ENCODE results near the gene KRTAP9-2. TPM values are rescaled to one million over a fixed set of nuclear protein-coding genes. Genes with fewer than 3 reads are reported as not detected.

Gene KRTAP9-2
- total and polyA plus RNA-seq, 2 experiments from 2014 or later: not detected

DNA sequence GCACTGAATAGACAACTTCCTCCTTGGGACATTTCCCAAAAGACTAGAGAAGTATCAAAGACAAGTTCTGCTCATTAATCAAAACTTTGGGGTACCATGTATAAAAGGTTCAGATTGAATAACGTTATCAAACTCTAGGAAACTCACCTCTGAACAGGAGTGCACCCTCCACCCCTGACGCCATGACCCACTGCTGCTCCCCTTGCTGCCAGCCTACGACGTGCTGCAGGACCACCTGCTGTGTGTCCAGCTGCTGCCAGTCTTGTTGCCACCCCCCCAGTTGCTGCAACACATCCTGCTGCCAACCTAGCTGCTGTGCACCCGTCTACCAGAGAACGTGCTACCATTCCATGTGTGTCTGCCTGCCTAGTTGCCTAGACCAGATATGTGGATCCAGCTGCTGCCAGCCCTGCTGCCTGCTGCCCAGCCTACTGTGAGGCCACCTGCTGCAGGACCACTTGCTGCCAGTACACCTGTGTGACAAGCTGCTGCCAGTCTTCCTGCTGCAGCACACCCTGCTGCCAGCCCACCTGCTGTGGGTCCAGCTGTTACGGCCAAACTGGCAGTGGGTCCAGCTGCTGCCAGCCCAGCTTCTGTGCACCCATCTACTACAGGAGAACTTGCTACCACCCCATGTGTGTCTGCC lies 13.8 kb upstream of the KRTAP9-2 start:
- TF ChIP-seq EZH2phosphoT487 (IDR thresholded peaks at IDR 0.05; ENCODE audit: insufficient read depth, low read depth) (no peak), EZH2 (IDR thresholded peaks at IDR 0.05; ENCODE audit: insufficient read depth, poor library complexity, severe bottlenecking) (no peak)
- DNase-seq: no peak
- Histone ChIP-seq H3K4me1 (ENCODE audit: insufficient read depth) (peaks cover 9% of the 10 kb centered on the region; the same call in 1 of the 2 replicates), H3K9me2 (ENCODE audit: insufficient read depth) (no peaks in the 10 kb centered on the region), H3K4me2 (ENCODE audit: unreplicated experiment) (no peak overlapping the region), H3K36me3 (ENCODE audit: low read depth) (no peaks in the 10 kb centered on the region), H3K4me3 (no peak overlapping the region), H2AFZ (no peak overlapping the region), H3F3A (ENCODE audit: insufficient read depth) (peaks cover 11% of the 10 kb centered on the region; the same call in 1 of the 2 replicates), H3K27me3 (replicated peaks; ENCODE audit: insufficient read depth) (no peaks in the 10 kb centered on the region), H3K27ac (no peak overlapping the region), H4K20me1 (ENCODE audit: insufficient read depth) (no peaks in the 10 kb centered on the region), H3K9ac (no peak overlapping the region), H3K79me2 (ENCODE audit: insufficient read depth) (no peaks in the 10 kb centered on the region), H3K9me3 (ENCODE audit: low read depth) (no peaks in the 10 kb centered on the region)
- WGBS, 2 experiments (ENCODE audit: low coverage in 1 of 2, low lambda C conversion rate in 2 of 2, missing lambda C conversion rate in 2 of 2): 57 to 59% methylated on average over 7 of the region's 7 CpGs
- in situ Hi-C loops (cut with MboI): no loop called here

DNA sequence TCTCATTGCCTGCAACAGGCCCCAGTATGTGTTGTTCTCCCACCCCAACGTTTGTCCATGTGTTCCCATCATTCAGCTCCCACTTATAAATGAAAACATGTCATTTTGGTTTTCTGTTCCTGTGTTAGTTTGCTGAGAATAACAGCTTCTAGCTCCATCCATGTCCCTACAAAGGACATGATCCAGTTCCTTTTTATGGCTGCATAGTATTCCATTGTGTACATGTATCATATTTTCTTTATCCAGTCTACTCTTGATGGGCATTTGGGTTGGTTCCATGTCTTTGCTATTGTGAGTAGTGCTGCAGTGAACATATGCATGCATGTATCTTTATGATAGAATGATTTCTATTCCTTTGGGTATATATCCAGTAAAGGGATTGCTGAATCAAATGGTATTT lies 10.8 kb upstream of the KRTAP9-2 start:
- Histone ChIP-seq H3K27me3 (replicated peaks; ENCODE audit: insufficient read depth) (no peaks in the 10 kb centered on the region), H3K4me2 (ENCODE audit: unreplicated experiment) (no peak overlapping the region), H3K4me3 (no peak overlapping the region), H3K9me3 (ENCODE audit: low read depth) (no peaks in the 10 kb centered on the region), H3F3A (ENCODE audit: insufficient read depth) (peaks cover 11% of the 10 kb centered on the region; the same call in 1 of the 2 replicates), H3K9ac (no peak overlapping the region), H2AFZ (no peak overlapping the region), H3K36me3 (ENCODE audit: low read depth) (no peaks in the 10 kb centered on the region), H4K20me1 (ENCODE audit: insufficient read depth) (no peaks in the 10 kb centered on the region), H3K4me1 (ENCODE audit: insufficient read depth) (peaks cover 9% of the 10 kb centered on the region; the same call in 1 of the 2 replicates), H3K27ac (no peak overlapping the region), H3K9me2 (ENCODE audit: insufficient read depth) (no peaks in the 10 kb centered on the region), H3K79me2 (ENCODE audit: insufficient read depth) (no peaks in the 10 kb centered on the region)
- WGBS, 2 experiments (ENCODE audit: low coverage in 1 of 2, low lambda C conversion rate in 2 of 2, missing lambda C conversion rate in 2 of 2): 71 to 100% methylated on average over 1 of the region's 1 CpG
- TF ChIP-seq EZH2phosphoT487 (IDR thresholded peaks at IDR 0.05; ENCODE audit: insufficient read depth, low read depth): no peak
- no peak for TF ChIP-seq EZH2 (IDR thresholded peaks at IDR 0.05; ENCODE audit: insufficient read depth, poor library complexity, severe bottlenecking)
- DNase-seq: no peak
- in situ Hi-C loops (cut with MboI): no loop called here

DNA sequence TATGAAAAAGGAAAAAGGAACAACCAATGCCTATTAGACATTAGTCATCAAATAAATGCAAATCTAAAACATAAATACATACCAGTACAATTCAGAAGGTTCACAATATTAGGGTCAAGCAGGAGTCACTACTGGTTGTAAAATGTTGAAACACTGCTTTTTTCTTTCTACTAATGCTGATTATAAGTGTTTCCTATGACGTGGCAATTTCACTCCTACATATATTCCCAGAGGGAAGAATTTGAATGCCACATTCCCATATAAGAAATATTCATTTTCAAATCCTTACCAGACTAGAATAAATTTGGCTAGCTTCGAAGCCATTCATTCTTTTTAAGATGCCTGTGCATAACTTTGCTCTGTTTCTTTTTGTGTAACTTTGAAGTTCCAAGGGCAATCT lies 2.6 kb upstream of the KRTAP9-2 start:
- H2AFZ ChIP-seq: no peak overlapping the region
- in situ Hi-C loops (cut with MboI): no loop called here
- H3K9me2 ChIP-seq (ENCODE audit: insufficient read depth): no peaks in the 10 kb centered on the region
- H3K4me1 ChIP-seq (ENCODE audit: insufficient read depth): no peaks in the 10 kb centered on the region
- TF ChIP-seq EZH2 (IDR thresholded peaks at IDR 0.05; ENCODE audit: insufficient read depth, poor library complexity, severe bottlenecking) (no peak), EZH2phosphoT487 (IDR thresholded peaks at IDR 0.05; ENCODE audit: insufficient read depth, low read depth) (no peak)
- 55 to 69% methylated on average over 2 of the region's 2 CpGs for WGBS, 2 experiments (ENCODE audit: low coverage in 1 of 2, low lambda C conversion rate in 2 of 2, missing lambda C conversion rate in 2 of 2)
- no peaks in the 10 kb centered on the region for H3K9me3 ChIP-seq (ENCODE audit: low read depth)
- no peaks in the 10 kb centered on the region for H3F3A ChIP-seq (ENCODE audit: insufficient read depth)
- no peaks in the 10 kb centered on the region for H4K20me1 ChIP-seq (ENCODE audit: insufficient read depth)
- no peak overlapping the region for H3K27ac ChIP-seq
- no peaks in the 10 kb centered on the region for H3K27me3 ChIP-seq (replicated peaks; ENCODE audit: insufficient read depth)
- H3K36me3 ChIP-seq (ENCODE audit: low read depth): no peaks in the 10 kb centered on the region
- H3K79me2 ChIP-seq (ENCODE audit: insufficient read depth): no peaks in the 10 kb centered on the region
- no peak overlapping the region for H3K4me2 ChIP-seq (ENCODE audit: unreplicated experiment)
- DNase-seq: peak; percentile 24
- H3K9ac ChIP-seq: no peak overlapping the region
- no peak overlapping the region for H3K4me3 ChIP-seq

DNA sequence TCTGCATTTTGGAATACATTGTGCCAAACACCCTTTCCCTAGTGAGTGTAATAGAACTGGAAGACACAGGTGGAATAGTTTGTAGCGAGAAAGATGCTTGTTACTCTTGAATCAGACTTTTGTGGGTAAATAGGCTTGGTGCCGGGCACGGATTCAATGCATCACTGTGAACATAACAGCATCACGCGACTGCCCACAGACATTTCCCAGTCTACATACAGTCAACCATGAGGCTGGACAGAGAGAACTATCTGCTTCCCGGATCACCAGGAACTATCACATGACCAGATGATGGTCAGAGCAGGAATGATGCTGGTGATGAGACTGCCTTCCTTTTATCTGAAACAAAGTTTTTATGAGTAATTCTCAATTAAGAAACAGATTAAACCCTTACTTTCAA lies 397 bp upstream of the KRTAP9-2 start:
- no peaks in the 10 kb centered on the region for H3K36me3 ChIP-seq (ENCODE audit: low read depth)
- in situ Hi-C loops (cut with MboI): no loop called here
- no peaks in the 10 kb centered on the region for H3K27me3 ChIP-seq (replicated peaks; ENCODE audit: insufficient read depth)
- no peak overlapping the region for H2AFZ ChIP-seq
- 89 to 91% methylated on average over 6 of the region's 6 CpGs for WGBS, 2 experiments (ENCODE audit: low coverage in 1 of 2, low lambda C conversion rate in 2 of 2, missing lambda C conversion rate in 2 of 2)
- TF ChIP-seq EZH2 (IDR thresholded peaks at IDR 0.05; ENCODE audit: insufficient read depth, poor library complexity, severe bottlenecking): no peak
- no peak for TF ChIP-seq EZH2phosphoT487 (IDR thresholded peaks at IDR 0.05; ENCODE audit: insufficient read depth, low read depth)
- no peaks in the 10 kb centered on the region for H3K79me2 ChIP-seq (ENCODE audit: insufficient read depth)
- no peak overlapping the region for H3K4me2 ChIP-seq (ENCODE audit: unreplicated experiment)
- H3K4me3 ChIP-seq: no peak overlapping the region
- no peak for DNase-seq
- H3F3A ChIP-seq (ENCODE audit: insufficient read depth): no peaks in the 10 kb centered on the region
- H3K4me1 ChIP-seq (ENCODE audit: insufficient read depth): no peaks in the 10 kb centered on the region
- no peak overlapping the region for H3K9ac ChIP-seq
- H4K20me1 ChIP-seq (ENCODE audit: insufficient read depth): no peaks in the 10 kb centered on the region
- no peak overlapping the region for H3K27ac ChIP-seq
- no peaks in the 10 kb centered on the region for H3K9me3 ChIP-seq (ENCODE audit: low read depth)
- no peaks in the 10 kb centered on the region for H3K9me2 ChIP-seq (ENCODE audit: insufficient read depth)

DNA sequence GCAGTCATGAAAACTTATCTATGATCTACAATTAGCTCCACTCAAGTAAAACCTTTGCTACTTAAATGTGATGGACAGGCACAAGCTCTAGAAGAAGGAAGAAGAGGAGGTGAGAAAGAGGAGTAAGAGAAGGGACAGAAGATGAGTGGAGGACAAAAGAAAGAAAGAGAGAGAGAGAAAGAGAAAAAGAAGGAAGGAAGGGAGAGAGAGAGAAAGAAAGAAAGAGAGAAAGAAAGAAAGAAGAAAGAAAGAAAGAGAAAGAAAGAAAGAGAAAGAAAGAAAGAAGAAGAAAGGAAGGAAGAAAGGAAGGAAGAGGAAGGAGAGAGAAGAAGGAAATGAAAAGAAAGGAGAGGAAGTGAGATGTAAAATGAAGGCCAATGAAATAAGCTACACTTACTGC lies 3.6 kb downstream of the KRTAP9-2 start:
- Histone ChIP-seq H3K27ac (no peak overlapping the region), H3K27me3 (replicated peaks; ENCODE audit: insufficient read depth) (no peaks in the 10 kb centered on the region), H3K9ac (no peak overlapping the region), H3K9me3 (ENCODE audit: low read depth) (no peaks in the 10 kb centered on the region), H3F3A (ENCODE audit: insufficient read depth) (no peaks in the 10 kb centered on the region), H2AFZ (no peak overlapping the region), H3K4me3 (no peak overlapping the region), H3K4me2 (ENCODE audit: unreplicated experiment) (no peak overlapping the region), H3K79me2 (ENCODE audit: insufficient read depth) (no peaks in the 10 kb centered on the region), H3K9me2 (ENCODE audit: insufficient read depth) (no peaks in the 10 kb centered on the region), H3K4me1 (ENCODE audit: insufficient read depth) (no peaks in the 10 kb centered on the region), H3K36me3 (ENCODE audit: low read depth) (no peaks in the 10 kb centered on the region), H4K20me1 (ENCODE audit: insufficient read depth) (no peaks in the 10 kb centered on the region)
- TF ChIP-seq EZH2 (IDR thresholded peaks at IDR 0.05; ENCODE audit: insufficient read depth, poor library complexity, severe bottlenecking) (no peak), EZH2phosphoT487 (IDR thresholded peaks at IDR 0.05; ENCODE audit: insufficient read depth, low read depth) (no peak)
- no peak for DNase-seq
- in situ Hi-C loops (cut with MboI): no loop called here

Measured in GM23248 (cell line).